ENCODE data around the gene ADAMTSL3.

DNA sequence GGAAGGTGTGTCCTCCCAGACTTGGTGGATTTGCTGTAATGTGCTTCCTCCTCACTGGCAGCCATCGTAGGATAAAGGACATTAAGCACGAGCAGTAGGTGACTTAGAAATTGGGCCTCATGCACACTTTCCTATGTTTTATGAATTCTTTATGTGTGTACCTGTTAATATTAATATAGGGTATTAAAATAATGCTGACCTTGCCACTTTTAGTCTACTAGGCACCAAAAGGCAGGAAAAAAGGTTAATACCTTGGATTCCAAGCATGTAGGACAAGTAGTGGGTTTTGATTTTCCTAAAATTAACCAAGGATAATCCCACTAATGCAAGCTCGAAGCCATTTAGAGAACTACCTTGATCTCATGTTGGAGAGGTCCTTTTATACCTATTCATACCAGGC is 55.9 kb downstream of the ADAMTSL3 start:
- TF ChIP-seq, protein P1, sequence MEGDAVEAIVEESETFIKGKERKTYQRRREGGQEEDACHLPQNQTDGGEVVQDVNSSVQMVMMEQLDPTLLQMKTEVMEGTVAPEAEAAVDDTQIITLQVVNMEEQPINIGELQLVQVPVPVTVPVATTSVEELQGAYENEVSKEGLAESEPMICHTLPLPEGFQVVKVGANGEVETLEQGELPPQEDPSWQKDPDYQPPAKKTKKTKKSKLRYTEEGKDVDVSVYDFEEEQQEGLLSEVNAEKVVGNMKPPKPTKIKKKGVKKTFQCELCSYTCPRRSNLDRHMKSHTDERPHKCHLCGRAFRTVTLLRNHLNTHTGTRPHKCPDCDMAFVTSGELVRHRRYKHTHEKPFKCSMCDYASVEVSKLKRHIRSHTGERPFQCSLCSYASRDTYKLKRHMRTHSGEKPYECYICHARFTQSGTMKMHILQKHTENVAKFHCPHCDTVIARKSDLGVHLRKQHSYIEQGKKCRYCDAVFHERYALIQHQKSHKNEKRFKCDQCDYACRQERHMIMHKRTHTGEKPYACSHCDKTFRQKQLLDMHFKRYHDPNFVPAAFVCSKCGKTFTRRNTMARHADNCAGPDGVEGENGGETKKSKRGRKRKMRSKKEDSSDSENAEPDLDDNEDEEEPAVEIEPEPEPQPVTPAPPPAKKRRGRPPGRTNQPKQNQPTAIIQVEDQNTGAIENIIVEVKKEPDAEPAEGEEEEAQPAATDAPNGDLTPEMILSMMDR (IDR thresholded peaks at IDR 0.05), result no peak
- no peak for TF ChIP-seq EZH2 (IDR thresholded peaks at IDR 0.05)
- TF ChIP-seq EZH2phosphoT487 (IDR thresholded peaks at IDR 0.05), result no peak
